Cardiac fibroblast (primary cell): Measurements from ENCODE around the gene ADAMTS10.

ENCODE experiments used
- DNase-seq, 2 donors: peaks; one replicate each; pipeline versions ENCODE4 v3.0.0 to v3.0.0-alpha.2; 2010; ENCODE audit warnings: low read depth in 2 of 2
- H3K4me3 ChIP-seq, 2 donors: replicated peaks in 1 of 2; 1 replicate in 1 of 2; 2 replicates in 1 of 2; pipeline ENCODE4 v1.5.1; 2011; ENCODE audit warnings: low read depth in 2 of 2, low read length in 2 of 2, mild to moderate bottlenecking in 2 of 2, moderate library complexity in 1 of 2
- TF ChIP-seq, protein P1 (sequence below): IDR thresholded peaks from one replicate; pipeline ENCODE4 v1.5.1; 2011; ENCODE audit warnings: low read depth, mild to moderate bottlenecking, low read length, inconsistent platforms

Gene ADAMTS10

DNA sequence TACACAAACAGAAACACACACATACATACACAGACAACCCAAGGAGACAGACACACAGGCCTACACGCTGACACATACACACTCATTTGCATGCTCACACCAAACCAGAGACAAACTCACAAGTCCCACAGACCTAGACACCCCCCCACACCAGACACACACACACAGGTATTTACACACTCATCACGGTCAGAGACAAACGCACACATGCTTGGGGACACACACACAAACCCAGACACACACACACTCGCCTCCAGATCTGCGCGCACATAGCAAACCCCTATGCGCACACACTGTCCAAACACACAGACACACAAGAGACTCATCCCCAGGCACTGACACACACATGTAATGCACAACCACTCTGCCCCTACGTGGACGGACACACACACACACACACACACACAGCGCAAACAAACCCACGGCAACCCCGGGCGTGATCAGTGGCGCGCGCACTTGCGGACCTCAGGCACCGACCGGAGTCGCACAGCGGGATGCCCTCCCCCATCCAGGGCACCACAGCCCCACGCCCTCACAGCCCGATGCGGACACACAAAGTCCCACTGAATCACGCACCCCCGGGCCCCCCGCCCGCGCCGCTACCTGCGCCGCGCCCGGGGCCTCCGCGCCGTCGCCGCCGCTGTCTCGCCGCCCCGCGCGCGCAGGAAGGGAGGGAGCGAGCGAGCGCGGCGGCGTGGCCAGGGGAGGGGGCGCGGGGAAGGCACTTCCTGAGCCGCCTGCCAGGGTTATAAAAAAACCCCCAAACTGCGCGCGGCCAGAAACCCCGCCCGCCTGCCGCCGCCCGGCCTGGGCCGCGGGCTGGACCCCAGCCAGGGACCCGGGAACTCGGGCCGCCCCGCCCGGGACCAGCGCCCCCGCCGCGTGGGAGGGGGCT, at the start of gene ADAMTS10:
Gene ADAMTS10 (minus strand): TSS at position 675 of the 895 bp plus-strand sequence. CDS start 5,005 bp downstream, outside the sequence.
- peak; percentile 43 to 58 for DNase-seq
- H3K4me3 ChIP-seq, result peak within 1 kb of the TSS; percentile 67 to 70
- TF ChIP-seq, protein P1, sequence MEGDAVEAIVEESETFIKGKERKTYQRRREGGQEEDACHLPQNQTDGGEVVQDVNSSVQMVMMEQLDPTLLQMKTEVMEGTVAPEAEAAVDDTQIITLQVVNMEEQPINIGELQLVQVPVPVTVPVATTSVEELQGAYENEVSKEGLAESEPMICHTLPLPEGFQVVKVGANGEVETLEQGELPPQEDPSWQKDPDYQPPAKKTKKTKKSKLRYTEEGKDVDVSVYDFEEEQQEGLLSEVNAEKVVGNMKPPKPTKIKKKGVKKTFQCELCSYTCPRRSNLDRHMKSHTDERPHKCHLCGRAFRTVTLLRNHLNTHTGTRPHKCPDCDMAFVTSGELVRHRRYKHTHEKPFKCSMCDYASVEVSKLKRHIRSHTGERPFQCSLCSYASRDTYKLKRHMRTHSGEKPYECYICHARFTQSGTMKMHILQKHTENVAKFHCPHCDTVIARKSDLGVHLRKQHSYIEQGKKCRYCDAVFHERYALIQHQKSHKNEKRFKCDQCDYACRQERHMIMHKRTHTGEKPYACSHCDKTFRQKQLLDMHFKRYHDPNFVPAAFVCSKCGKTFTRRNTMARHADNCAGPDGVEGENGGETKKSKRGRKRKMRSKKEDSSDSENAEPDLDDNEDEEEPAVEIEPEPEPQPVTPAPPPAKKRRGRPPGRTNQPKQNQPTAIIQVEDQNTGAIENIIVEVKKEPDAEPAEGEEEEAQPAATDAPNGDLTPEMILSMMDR, result no peak

DNA sequence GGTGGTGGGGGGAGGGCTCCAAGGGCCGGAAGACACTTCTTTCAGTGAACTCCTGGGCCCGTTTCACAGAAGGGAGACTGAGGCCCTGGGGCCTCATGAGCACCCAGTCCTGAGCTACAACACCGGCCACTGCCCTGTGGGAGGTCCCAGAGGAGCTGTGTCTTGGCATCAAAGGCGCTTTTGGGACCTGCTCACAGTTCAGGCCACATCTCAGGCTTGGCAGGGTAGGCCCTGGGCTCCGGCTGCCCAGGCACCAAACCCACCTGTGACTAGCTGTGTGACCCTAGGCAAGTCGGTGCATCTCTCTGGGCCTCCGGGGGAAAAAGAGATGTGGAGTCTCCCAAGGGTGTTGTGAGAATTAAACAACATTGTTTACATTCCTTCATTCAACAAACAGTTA, 49.4 kb upstream of the ADAMTS10 start:
- no peak overlapping the region for H3K4me3 ChIP-seq
- TF ChIP-seq, protein P1, result no peak
- DNase-seq, result no peak

DNA sequence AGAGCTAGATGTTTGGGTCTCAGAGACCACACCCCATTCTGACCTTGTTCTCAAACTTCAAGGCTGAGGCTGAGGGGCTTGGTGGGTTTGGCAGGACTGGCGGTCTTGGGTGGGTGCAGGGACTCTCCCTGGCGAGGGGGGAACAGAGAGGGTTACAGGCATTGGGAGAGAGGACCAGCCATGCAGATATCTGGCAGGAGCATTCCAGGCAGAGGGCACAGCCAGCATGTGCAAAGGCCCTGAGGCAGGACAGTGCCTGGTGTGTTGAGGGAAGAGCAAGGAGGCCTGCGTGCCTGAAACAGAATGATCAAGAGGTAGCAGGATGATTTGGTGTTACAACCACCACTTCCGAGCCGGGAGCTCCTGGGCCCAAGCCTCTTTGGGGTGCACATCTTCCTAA, 47.4 kb upstream of the ADAMTS10 start:
- TF ChIP-seq, protein P1, result no peak
- no peak for DNase-seq
- no peak overlapping the region for H3K4me3 ChIP-seq

DNA sequence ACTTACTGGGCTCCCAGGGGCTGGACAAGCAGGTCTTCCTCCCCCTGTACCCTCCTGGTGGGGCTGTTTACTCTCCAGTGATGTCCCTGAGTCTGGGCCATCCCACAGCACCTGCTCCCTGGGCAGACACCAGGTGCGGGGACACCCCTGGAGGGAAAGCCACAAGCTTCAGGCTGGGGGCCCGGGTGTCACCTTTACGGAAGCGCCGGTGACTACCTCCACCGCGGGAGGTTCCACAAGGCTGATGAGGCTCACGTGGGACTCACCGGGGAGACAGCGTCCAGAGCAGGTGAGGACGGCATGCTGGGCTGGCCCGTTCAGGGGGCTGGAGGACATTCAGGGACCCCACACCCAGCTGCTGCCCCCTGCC, 44.8 kb upstream of the ADAMTS10 start:
- no peak overlapping the region for H3K4me3 ChIP-seq
- no peak for DNase-seq
- TF ChIP-seq, protein P1, result no peak

DNA sequence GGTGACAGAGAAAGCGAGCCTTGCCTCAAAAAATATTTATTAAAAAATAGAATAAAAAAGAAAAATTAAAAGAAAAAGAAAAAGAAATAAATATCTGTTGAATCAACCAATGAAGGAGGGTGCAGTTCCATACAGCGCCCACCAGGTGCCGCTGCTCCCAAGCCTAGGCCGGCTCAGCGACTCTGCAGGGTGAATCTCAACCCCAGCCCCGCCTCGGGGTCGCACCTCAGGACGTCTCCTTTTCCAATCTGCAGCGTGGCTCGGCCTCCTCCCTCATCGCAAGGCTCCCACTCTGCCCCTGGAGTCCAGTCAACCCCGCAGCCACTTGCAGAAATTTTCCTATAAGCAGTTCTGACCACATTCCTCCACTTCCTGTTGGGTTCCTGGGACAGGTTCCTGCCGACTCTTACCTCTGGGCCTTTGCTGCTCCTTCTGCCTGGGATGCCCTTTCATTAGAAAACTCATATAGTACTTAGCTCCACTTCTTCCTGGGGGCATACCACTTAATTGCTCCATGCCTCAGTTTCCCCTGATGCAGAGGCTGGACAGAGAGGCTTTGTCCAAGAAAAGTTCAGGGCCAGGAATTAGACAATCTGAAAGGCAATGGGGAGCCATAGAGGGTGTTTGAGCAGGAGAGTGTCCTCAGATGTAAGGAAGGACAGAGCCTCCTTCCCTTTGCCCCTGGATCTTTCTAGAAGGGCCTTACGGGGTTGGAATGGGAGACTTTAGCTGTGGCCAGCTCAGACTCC, 44.2 kb upstream of the ADAMTS10 start:
- H3K4me3 ChIP-seq, result peak overlapping the region in 1 of 2 donors; percentile 14
- DNase-seq, result peak; percentile 50 to 54
- TF ChIP-seq, protein P1, result peak; percentile 95

DNA sequence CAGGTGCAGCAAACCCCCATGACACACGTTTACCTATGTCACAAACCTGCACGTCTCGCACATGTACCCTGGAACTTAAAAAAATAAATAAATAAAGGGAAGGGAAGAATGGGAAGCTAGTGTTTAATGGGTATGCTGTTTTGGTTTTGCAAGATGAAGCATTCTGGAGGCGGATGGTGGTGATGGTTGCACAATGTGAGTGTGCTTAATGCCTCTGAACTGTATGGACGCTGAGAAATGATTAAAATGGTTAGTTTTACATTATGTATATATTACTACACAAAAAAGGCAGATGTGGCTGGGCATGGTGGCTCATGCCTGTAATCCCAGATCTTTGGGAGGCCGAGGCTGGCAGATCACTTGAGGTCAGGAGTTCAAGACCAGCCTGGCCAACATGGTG, 37.7 kb upstream of the ADAMTS10 start:
- no peak for DNase-seq
- TF ChIP-seq, protein P1, result no peak
- no peak overlapping the region for H3K4me3 ChIP-seq
